Esophagus mucosa (tissue), 1 donor: ENCODE results near the gene SLC28A3. TPM values are rescaled to one million over a fixed set of nuclear protein-coding genes. Genes with fewer than 3 reads are reported as not detected.

Experiments
- ATAC-seq: fragments of 200-7000 bp; cut with Tn5 transposase; one replicate; pipeline ENCODE4 v1.9.1; 2020
- total RNA-seq: library from RNA; stranded (reverse); gene quantifications from one replicate; pipeline ENCODE4 v1.2.4, GENCODE V29; 2023
- donor health status: DM: yes; HTN: yes; CAD: no.

Gene SLC28A3
- total RNA-seq, 1 donor from 2014 or later: 7.0 TPM

DNA sequence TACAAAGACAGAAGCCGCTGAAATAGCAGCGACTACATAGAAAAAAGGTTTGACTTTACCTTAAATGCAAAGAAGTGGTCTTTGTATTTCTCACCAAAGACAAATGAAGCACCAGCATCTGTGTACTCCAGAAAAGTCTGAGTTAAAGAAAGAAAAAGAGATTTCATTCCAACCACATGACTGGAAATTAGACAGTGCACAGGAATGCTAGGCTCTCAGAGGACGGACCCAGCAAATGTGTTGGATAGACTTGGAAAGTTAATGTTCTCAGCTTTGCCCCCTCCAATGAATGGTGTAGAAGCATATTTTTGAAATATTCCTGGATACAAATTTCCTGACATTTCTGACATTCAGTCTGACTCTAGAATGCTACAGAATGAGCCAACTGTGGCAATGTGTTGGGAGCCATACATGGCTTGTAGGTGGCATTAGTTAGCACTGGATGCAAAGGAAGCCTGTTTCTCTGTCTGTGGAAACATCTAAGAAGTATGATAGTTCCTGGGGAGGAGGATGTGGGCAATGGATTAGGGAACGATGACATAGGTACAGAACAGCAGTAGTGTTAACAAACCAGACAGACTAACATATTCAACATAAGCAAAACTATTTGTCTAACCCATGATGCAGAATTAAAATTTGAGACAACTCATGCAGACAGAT, 43.3 kb downstream of the SLC28A3 start:
- no peak for ATAC-seq

- ATAC-seq: no peak
These were observed 44.3 kb downstream of the SLC28A3 start for GRCh38 chr9:84296146-84296843.

- ATAC-seq: no peak
These were observed 46.2 kb downstream of the SLC28A3 start for GRCh38 chr9:84294241-84294950.

- ATAC-seq: peak; percentile 23
These were observed 47.4 kb downstream of the SLC28A3 start for GRCh38 chr9:84293001-84293798.

- ATAC-seq: no peak
These were observed 55.2 kb downstream of the SLC28A3 start for GRCh38 chr9:84285381-84285780.

GRCh38 chr9:84283946-84284345, 56.6 kb downstream of the SLC28A3 start:
- ATAC-seq: no peak

DNA sequence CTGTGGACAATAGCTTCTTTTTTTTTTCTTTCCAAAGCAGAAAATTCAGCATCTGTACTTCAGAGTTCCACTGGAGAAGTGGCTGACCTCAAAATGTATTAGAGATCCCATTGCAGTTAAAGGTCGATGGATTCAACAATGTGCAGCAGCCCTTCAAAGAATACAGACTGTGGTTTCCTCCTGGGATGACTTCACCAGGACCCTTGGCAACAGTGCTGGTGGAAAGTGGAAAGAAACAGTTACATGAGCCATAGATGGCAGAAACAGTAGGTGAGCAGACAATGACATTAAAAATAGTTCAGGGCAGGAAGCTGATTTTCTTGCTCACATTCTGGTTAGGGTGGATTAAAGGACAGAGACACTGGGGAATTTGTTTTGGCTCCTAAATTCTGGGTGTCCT, 62.4 kb downstream of the SLC28A3 start:
- ATAC-seq: no peak

DNA sequence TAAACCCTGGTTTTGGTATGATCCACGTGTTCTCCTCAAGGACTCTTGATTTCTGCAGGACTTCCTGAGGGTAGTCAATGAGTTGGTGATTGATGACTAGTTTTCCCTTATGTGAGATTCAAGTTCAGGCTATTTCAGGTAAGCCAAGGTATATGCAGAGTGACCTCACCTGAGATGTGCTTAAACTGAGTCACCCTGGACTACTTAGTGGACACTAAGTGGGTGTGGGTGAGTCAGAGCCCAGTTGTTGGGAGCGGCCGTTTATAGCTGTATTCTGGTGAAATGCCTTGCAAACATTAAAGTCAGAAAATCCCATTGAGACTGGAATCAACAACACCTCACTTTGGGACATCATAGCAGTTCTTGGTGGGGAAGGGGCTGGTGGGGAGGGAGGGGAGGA, 62.9 kb downstream of the SLC28A3 start:
- peak; percentile 80 for ATAC-seq

- no peak for ATAC-seq
These were observed 63.8 kb downstream of the SLC28A3 start for GRCh38 chr9:84276741-84277140.

DNA sequence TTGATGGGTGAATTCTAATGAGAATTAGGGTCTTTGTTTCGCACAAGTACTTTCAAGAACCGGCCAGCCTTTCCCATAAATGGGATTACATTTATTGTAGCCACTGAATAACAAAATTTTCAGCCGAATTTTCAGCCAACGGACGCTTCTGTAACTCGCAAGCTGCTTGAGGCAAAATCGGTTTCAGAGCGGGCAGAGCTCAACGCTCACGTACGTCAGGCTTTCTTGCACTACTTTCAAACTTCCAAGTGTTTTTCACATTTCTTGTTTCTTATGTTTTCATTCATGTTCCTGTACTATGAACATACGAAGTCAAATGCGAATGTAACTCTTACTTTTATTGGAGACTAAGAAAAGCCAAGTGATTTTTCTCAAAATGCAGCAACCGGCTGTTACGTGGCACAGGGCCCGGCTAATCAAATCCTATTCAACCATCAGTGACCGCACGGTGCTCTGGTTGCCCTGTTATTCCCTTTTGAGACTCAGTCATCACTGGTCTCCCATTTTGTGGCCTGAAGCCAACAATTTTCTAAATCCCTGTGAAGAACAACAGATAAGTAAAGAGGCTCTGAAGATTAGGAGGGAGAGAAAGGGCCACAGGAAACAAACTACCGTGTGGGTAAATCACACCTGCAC, 68.5 kb downstream of the SLC28A3 start:
- ATAC-seq: no peak

DNA sequence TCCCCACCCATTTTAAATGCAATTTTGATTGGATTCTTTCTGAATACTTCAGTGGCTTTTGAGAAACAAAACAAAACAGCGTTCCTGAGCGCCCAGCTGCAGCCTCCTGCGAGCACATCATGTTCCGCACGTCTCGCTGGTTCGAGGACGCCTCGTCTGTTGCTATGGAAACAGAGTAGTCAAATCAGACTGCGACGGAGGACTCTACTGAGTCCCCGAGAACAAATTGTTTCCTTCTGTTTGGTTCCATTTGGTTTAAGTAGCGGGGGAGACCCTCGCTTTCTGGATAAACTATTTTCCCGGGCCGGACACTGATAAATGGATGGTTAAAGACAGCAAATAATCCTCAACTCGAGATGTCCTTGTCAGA, 69.0 kb downstream of the SLC28A3 start:
- peak; percentile 50 for ATAC-seq

GRCh38 chr9:84270847-84271530, 69.6 kb downstream of the SLC28A3 start:
- ATAC-seq: no peak

- no peak for ATAC-seq
These were observed 74.4 kb downstream of the SLC28A3 start for GRCh38 chr9:84266087-84266561.

DNA sequence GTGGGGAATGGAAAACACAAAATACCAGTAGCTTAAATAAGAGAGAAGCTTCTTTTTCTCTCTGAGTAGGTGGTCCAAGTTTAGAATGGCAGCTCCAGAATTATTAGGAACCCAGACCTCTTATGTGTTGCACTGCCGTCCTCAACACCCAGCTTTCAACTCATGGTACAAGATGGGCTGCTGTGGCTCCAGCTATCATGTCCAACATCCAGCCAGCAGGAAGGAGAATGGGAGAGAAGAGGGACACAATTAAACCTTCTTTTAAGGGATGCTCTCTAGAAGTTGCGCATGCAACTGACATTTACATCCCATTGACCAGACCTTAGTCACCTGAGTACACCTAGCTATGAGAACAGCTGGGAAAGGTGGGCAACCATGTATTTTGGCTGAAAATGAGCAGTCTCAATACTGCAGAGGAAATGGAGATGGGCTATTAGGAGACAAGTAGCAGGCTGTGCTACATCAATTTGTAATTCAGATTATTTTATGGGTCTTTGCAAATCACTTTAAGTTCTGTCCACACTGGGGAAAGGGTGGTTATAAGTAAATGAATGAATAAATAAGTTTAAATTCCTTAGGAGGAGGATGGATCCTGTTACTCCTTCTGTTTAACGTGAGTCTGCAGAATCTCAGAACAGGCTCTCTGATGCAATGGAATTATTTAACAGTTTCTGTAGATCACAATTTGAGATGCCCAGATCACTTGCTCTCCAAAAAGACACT, 76.1 kb downstream of the SLC28A3 start:
- no peak for ATAC-seq

DNA sequence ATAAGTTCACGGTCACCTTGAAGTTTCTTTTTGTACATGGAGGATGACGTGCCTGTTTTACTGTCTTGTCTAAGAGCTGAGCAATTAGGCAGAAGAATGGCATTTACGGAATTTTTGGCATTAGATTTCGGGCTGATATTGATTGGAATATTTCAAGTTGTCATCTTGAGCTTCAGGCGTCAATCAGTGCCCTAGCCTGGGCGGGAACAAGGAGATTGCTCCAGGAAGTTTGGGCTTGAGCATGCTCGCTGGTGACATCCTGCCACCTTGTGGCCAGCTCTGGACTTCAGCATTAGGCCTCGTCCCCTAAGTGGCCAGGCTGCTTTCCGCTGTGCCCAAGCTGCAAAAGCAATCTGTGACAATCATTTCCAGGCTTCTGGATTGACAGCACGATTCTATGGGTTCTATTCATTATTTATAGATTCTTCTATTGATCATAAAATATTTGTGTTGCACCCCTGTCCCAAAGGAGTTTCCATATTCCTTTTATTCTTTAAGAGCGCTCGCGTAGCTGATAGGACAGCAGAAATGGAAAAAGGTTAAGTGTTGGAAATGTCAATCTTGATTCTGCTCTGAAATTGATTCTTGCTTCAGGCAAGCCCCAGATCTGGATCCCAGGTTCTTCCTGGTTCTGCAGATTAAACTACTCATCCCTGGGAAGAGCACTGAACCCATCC, 79.3 kb downstream of the SLC28A3 start:
- peak; percentile 97 for ATAC-seq

GRCh38 chr9:84258371-84258770, 82.2 kb downstream of the SLC28A3 start:
- ATAC-seq: no peak

- no peak for ATAC-seq
These were observed 84.9 kb downstream of the SLC28A3 start for GRCh38 chr9:84255696-84256095.

DNA sequence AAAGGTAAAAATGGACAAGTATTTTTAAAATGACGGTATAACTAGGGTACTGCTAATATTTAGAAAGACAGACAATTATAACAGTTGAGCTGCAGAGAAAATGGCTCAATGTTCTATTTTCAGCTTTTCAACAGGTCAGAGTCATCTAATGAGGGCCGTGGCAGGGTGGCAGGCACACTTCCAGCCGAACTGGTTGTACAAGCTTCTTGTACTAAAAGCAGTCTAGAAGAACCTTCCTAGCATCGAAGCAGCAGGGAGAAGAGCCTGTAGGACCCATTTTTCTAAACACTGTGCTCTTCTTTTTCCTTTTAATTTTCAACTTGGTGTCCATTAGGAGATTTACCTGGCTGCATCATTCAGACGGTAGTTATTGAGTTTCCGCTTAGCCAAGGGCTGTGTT, 85.6 kb downstream of the SLC28A3 start:
- ATAC-seq: peak; percentile 87

DNA sequence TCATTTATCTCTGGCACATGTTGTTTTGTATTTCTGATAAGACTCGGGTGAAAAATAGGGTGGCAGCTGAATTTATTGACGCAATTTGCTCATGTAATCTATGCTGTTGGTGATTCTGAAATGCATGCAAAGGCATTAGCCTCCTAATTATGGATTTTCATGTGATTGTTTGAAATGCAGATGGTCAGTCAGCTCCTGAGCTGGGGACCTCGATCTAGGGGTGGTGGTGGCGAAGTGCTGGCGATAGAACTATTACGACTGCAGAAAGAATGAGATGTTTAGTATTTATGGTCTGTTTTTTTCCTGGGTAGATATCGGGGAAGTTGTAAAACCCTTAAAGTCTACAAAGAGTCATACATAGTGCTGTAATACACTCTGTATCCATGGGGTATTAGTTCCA, 88.6 kb downstream of the SLC28A3 start:
- ATAC-seq: no peak

DNA sequence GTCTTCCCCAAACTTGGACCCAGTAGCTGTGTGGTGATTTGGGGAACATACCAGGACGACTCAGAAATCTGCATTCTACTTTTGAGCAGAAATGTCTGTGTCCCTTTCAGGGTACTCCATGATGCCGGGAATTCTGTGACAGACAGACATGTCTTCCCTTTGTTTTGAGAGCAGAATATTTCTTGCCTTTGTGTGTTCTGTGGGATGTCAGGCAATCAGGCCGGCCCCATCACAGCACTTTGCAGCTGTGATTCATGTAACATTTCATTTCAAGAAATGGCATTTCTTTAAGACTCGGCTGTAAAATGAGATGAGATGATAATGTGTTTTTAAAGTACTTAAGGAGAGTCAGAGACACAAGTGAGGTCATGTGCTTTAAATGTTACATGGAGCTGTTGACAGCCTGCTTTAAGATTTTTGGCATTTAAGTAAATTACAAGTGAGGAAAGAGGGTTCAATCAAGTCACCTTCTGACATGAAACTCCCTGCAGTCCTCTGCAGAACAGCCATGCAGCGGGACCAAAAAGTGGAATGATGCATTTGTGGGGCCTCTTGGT, 98.7 kb downstream of the SLC28A3 start:
- no peak for ATAC-seq
